C4-2B (cell line): Measurements from ENCODE around the gene DPF3.

Experiments used
- H3K27ac ChIP-seq: fragments of 450-650 bp; 2 replicates; pipeline ENCODE4 v1.5.1; 2017
- CTCF ChIP-seq: fragments of 450-650 bp; conservative IDR thresholded peaks from 2 replicates; pipeline ENCODE4 v1.5.1; 2017; ENCODE audit warnings: mild to moderate bottlenecking
- ZFX ChIP-seq: fragments of 450-650 bp; IDR thresholded peaks from 2 replicates; pipeline ENCODE4 v1.6.1; 2017

DPF3 gene

GRCh38 chr14:72926292-72927028, 32.6 kb upstream of the DPF3 start, which contains the start of gene DCAF4:
Gene DCAF4 (plus strand): TSS chr14:72926464. CDS start chr14:72937979, 11,515 bp downstream.
- TF ChIP-seq ZFX (peak; percentile 93), CTCF (no peak)
- peak within 1 kb of the TSS; percentile 79 for H3K27ac ChIP-seq

DNA sequence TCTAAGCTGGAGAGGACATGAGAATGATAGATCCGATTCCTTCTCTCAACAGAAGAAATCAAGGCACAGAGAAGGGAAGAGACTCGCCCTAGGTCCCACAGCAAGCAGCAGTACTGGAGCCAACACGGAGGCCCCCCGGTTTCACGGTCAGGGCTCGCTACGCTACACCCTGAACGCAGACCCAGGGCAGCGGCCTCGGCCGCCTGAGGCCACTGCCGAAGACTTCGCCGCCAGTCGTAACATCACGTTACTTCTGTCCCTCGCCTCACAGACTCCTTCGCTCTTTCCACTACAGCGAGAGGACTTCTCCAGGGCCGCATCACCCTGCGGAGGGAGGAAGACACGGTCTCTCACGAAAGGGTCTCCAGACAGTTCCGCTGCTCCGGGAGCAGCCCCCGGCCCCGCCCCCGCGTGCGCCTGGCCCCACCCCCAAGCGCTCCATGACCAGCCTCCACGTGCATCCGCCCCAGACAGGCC, 32.0 kb upstream of the DPF3 start:
- TF ChIP-seq ZFX: no peak
- TF ChIP-seq CTCF: no peak
- H3K27ac ChIP-seq: peak overlapping the region; percentile 79

DNA sequence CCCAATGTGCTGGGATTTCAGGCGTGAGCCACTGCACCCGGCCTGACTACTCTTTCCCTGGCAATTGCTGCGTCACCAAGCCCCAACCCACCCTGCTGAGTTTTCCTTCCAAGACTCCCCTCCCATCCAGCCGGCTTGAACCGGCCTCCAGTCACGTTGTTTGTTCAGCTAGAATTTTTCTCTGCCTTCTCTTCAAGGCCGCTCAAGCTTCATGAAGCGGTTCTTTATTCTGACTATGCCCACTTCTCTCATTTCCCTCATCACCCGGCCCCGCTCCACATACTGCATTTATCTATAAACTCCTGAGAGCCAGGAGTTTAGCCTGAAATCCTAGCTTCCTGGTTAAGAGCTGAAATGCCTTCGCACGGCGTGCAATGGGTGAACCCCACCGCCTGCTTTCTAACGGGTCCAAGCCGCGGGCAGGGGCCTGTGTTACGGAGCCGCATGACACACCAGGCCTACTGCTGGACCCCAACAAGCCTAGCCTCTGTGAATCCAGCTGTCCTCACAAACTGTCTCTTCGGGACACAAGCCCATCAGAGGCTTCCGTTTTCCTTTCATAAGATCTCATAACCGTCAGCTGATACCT, 31.4 kb upstream of the DPF3 start:
- peak overlapping the region; percentile 79 for H3K27ac ChIP-seq
- TF ChIP-seq ZFX: no peak
- no peak for TF ChIP-seq CTCF

DNA sequence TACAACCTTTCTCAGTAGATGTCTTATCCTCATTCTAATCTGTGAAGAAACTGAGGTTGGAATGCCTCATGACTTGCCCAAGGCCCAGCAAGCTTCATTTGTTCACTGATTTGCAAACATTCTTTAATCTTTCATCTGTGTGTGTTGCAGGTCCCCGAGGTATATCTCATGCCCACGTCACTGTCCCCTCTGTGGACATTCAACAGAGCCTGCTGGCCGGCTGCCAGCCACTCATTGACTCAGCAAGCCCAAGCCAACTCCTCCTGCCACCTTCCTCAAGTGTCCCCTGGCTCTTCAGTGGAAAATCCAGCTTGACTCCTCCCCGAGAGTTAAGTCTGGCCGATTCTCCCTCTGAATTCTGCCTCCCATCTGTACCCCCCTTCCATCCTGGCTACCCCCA, 30.4 kb upstream of the DPF3 start:
- no peak overlapping the region for H3K27ac ChIP-seq
- TF ChIP-seq CTCF (no peak), ZFX (no peak)

DNA sequence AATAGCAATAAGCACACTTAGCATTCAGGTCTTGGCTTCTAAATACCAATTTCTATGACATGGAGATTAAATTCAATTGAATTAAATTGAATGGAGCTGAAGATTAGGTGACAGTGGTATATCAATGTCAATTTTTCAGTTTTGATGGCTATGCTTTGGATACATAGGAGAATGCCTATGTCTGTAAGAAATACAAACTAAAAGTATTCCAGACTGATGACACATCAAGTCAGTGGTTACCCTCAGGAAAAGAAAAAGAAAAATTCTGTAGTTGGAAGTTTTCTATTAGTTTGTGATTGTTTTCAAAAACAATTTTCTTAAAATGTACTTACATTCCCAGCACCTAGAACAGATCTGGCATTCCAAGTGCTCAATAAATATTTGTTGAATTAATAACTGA, 27.5 kb upstream of the DPF3 start:
- H3K27ac ChIP-seq: no peak overlapping the region
- TF ChIP-seq CTCF (no peak), ZFX (no peak)

DNA sequence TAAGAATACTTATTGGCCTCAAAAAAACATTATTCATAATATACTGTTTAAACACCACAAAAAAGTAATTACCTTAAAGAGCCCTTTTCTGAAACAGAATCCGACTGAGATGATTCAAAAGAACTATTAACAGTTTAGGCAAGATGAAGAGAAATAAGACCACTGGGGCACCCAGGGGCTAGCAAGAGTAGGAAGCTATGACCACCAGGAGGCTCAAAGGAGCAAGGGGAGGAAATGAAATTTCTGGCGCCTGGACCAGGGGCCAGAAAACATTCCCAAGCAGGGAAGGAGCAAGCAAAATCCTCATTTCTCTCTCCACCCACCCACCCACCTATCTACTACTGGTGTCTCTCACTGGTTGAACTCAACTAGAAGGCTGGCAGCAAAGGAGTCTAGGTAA, 26.1 kb upstream of the DPF3 start:
- TF ChIP-seq CTCF: no peak; the same call in 1 of the 2 replicates
- TF ChIP-seq ZFX: no peak
- no peak overlapping the region for H3K27ac ChIP-seq

GRCh38 chr14:72917094-72917802, 23.3 kb upstream of the DPF3 start:
- no peak overlapping the region for H3K27ac ChIP-seq
- TF ChIP-seq ZFX: no peak
- TF ChIP-seq CTCF: no peak
